Astrocyte of the spinal cord (primary cell): Measurements from ENCODE around the gene TRIOBP.

ENCODE experiments used
- DNase-seq: peaks from one replicate; pipeline ENCODE4 v3.0.0; 2011; ENCODE audit warnings: low read depth, low spot score
- H3K4me3 ChIP-seq: 2 replicates; pipeline ENCODE4 v1.5.1; 2011; ENCODE audit warnings: low read depth, mild to moderate bottlenecking, low read length, moderate library complexity
- CTCF ChIP-seq: IDR thresholded peaks from 2 replicates; pipeline ENCODE4 v1.5.1; 2012; ENCODE audit warnings: low read depth, mild to moderate bottlenecking, low read length, inconsistent platforms
- in situ Hi-C: cut with HindIII; loops from 2 replicates; pipeline ENCODE4 v1.10.0; 2017; ENCODE audit warnings: low sequenced_read_pairs

Gene TRIOBP

GRCh38 chr22:37705205-37705604, 8.4 kb downstream of the TRIOBP start:
- in situ Hi-C loops: no loop called here
- DNase-seq: no peak
- no peak for TF ChIP-seq CTCF
- no peak overlapping the region for H3K4me3 ChIP-seq

GRCh38 chr22:37708580-37709444, 12.0 kb downstream of the TRIOBP start:
- H3K4me3 ChIP-seq: no peak overlapping the region
- no peak for TF ChIP-seq CTCF
- DNase-seq: no peak
- in situ Hi-C loops: no loop called here

GRCh38 chr22:37709445-37709765, 12.6 kb downstream of the TRIOBP start:
- no peak for DNase-seq
- in situ Hi-C loops: no loop called here
- no peak for TF ChIP-seq CTCF
- H3K4me3 ChIP-seq: no peak overlapping the region

GRCh38 chr22:37710675-37711074, 13.8 kb downstream of the TRIOBP start:
- in situ Hi-C loops: no loop called here
- TF ChIP-seq CTCF: no peak
- no peak overlapping the region for H3K4me3 ChIP-seq
- no peak for DNase-seq

- in situ Hi-C loops: no loop called here
- no peak for DNase-seq
- no peak overlapping the region for H3K4me3 ChIP-seq
- TF ChIP-seq CTCF: no peak
These were observed 14.6 kb downstream of the TRIOBP start for GRCh38 chr22:37711490-37711889.

GRCh38 chr22:37713761-37714160, 16.9 kb downstream of the TRIOBP start:
- no peak for TF ChIP-seq CTCF
- DNase-seq: no peak
- H3K4me3 ChIP-seq: no peak overlapping the region
- in situ Hi-C loops: no loop called here

GRCh38 chr22:37714634-37715033, 17.8 kb downstream of the TRIOBP start:
- DNase-seq: no peak
- no peak for TF ChIP-seq CTCF
- in situ Hi-C loops: no loop called here
- H3K4me3 ChIP-seq: no peak overlapping the region
